ENCODE data around the gene GYPC. TPM values are rescaled to one million over a fixed set of nuclear protein-coding genes. Genes with fewer than 3 reads are reported as not detected.
A peak's percentile ranks its signal among the peaks of the same experiment; 100 is the strongest.
"Not testable (repeated sequence)": the region's sequence is repeated elsewhere in the genome, so short reads cannot be mapped to it uniquely, and the experiment has no call there.

GYPC gene
- total RNA-seq, 1 experiment from 2014 or later, result 92.9 TPM

DNA sequence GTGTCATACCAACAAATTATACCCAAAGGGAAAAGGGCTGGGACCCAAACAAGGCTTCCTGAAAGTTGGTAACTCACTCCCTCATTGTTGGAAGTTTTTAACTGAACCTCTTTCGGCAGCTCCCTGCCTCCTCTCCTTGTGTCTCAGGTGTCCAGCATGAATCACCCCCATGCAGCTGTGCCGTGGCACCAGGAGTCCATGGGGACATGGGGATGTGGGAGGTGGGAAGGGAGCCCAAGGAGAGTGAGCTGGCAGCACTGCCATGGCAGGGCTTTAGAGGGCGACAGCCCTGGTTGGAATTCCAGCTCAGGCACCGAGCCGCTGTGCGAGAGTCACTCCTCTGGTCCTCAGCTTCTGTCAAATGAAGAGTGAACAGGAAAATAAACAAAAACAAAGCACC, 12.5 kb upstream of the GYPC start:
- H3K36me3 ChIP-seq (replicated peaks; ENCODE audit: control insufficient read depth, insufficient read depth, low read length), result no peaks in the 10 kb centered on the region
- H3K4me3 ChIP-seq (ENCODE audit: insufficient read depth, low read depth, low read length), result no peak overlapping the region
- DNase-seq, result no peak
- H3K27me3 ChIP-seq (ENCODE audit: control insufficient read depth, insufficient read depth, low read length), result no peaks in the 10 kb centered on the region

DNA sequence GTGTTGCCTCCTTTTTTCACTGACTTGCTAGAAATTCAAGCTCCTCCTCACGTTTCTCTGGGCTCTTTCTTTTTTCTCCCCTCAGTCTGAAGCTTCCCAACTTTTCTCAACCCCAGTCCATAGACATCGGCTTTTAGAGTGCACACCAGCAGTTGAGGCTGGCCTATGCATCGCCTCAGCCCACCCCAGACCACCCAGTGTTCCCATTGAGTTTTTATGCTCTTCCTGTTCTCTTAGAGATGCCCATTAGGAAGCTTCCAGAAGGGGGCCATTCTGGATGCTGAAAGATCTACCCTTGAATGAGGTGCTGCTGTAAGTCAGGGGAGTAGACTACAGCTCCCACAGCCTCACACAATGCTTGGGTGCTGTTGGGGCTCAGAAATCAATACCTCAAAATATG, 12.0 kb upstream of the GYPC start:
- no peaks in the 10 kb centered on the region for H3K27me3 ChIP-seq (ENCODE audit: control insufficient read depth, insufficient read depth, low read length)

DNA sequence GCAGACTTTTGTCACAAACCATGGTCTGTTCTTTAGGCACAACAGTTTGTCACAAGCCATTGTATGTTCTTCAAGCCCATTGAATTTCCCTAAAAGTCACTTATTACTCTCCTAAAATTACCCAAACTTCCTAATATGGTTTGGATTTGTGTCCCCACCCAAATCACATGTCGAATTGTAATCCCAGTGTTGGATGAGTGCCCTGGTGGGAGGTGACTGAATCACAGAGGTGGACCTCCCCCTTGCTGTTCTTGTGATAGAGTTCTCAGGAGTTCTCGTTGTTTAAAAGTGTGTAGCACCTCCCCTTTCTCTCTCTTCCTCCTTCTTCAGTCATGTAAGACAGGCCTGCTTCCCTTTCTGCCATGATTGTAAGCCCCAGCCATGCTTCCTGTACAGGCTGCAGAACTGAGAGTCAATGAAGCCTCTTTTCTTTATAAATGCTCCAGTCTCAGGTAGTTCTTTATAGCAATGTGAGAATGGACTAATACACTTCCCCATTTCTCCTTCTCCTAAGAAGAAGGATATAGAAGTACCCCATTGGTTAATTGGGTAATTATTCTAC, 11.2 kb upstream of the GYPC start:
- no peak overlapping the region for H3K4me3 ChIP-seq (ENCODE audit: insufficient read depth, low read depth, low read length)
- DNase-seq, result no peak
- H3K27me3 ChIP-seq (ENCODE audit: control insufficient read depth, insufficient read depth, low read length), result no peaks in the 10 kb centered on the region
- no peaks in the 10 kb centered on the region for H3K36me3 ChIP-seq (replicated peaks; ENCODE audit: control insufficient read depth, insufficient read depth, low read length)

More for the DNA sequence above, 12.0 kb upstream of the GYPC start:
- no peak for DNase-seq
- Histone ChIP-seq H3K36me3 (replicated peaks; ENCODE audit: control insufficient read depth, insufficient read depth, low read length) (no peaks in the 10 kb centered on the region), H3K4me3 (ENCODE audit: insufficient read depth, low read depth, low read length) (no peak overlapping the region)

DNA sequence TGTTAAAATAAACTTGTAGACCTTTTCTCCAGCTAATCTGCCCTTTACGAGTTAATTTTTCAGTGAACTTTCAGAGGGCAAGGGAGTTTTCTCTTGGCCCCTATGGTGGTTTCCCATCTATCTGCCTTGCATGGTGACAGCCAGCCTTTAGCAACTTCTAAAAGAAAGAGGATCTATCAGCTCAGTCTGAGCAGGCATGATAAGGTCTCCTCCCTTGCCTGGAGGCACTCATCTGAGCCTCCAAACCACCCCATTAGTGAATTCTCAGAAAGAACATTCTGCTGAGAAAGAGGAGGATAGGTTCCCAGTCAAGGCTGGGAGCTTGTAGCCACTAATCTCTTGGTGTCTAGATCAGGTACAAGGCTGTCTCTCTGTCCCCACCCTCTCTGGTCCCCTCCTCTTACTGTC, 10.7 kb upstream of the GYPC start:
- no peaks in the 10 kb centered on the region for H3K36me3 ChIP-seq (replicated peaks; ENCODE audit: control insufficient read depth, insufficient read depth, low read length)
- DNase-seq, result no peak
- H3K27me3 ChIP-seq (ENCODE audit: control insufficient read depth, insufficient read depth, low read length), result no peaks in the 10 kb centered on the region

DNA sequence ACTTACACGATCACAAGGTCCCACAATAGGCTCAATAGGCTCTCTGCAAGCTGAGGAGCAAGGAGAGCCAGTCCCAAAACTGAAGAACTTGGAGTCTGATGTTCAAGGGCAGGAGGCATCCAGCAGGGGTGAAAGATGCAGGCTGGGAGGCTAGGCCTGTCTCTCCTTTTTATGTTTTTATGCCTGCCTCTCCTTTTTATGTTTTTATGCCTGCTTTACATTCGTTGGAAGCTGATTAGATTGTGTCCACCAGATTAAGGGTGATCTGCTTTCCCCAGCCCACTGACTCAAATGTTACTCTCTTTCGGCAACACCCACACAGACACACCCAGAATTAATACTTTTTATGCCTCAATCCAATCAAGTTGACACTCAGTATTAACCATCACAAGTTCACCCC, 9.9 kb upstream of the GYPC start:
- no peaks in the 10 kb centered on the region for H3K27me3 ChIP-seq (ENCODE audit: control insufficient read depth, insufficient read depth, low read length)
- no peak for DNase-seq
- no peaks in the 10 kb centered on the region for H3K36me3 ChIP-seq (replicated peaks; ENCODE audit: control insufficient read depth, insufficient read depth, low read length)
- H3K4me3 ChIP-seq (ENCODE audit: insufficient read depth, low read depth, low read length), result no peak overlapping the region

More for the DNA sequence above, 10.7 kb upstream of the GYPC start:
- H3K4me3 ChIP-seq (ENCODE audit: insufficient read depth, low read depth, low read length), result no peak overlapping the region

DNA sequence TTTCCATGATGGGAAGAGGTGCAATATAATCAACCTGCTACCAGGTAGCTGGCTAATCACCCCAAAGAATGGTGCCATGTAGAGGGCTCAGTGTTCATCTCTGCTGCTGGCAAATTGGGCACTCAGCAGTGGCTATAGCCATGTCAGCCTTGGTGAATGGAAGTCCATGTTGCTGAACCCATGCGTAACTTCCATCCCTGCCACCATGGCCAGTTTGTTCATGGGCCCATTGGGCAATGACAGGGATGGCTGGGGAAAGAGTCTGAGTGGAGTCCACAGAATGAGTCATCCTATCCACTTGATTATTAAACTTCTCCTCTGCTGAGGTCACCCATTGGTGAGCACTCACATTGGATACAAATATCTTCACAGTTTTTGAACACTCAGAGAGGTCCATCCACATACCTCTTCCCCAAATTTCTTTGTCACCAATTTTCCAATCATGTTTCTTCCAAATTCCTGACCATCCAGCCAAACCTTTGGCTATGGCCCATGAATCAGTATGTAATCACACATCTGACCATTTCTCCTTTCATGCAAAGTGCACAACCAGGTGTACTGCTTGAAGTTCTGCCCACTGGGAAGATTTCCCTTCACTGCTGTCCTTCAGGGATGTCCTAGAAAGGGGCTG, 8.1 kb upstream of the GYPC start:
- not testable (repeated sequence) for H3K27me3 ChIP-seq (ENCODE audit: control insufficient read depth, insufficient read depth, low read length); H3K4me3 ChIP-seq (ENCODE audit: insufficient read depth, low read depth, low read length); DNase-seq; H3K36me3 ChIP-seq (replicated peaks; ENCODE audit: control insufficient read depth, insufficient read depth, low read length)

DNA sequence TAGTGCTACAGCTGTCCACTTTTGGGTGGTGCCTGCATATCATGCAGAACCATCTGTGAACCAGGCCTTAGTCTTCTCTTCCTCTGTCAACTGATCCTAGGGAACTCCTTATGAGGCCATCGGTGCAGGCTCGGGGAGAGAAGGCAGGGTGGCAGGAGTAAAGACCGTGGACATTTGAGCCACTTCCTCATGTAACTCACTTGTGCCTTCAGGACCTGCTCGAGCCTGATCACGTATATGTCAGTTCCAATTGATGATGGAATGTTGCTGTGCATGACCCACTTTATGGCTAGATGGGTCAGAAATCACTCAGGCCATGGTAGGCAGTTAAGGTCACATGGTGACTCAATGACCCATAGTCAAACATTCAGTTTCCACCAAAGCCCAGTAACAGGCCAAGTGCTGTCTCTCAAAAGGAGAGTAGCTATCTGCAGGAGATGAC, 7.6 kb upstream of the GYPC start:
- not testable (repeated sequence) for DNase-seq

DNA sequence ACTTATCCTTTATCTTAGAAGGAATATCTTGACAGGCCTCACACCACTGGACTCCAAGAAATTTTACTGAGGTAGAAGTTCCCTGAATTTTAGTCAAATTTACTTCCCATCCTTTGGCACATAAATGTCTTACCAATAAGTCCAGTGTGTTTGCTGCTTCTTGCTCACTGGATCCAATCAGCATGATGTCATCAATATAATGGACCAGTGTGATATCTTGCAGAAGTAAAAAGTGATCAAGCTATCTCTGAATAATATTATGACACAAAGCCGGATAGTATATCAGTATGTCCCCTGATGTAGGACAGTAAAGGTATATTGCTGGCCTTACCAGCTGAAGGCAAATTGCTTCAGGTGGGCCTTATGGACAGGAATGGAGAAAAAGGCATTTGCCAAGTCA, 6.9 kb upstream of the GYPC start:
- no peak overlapping the region for H3K4me3 ChIP-seq (ENCODE audit: insufficient read depth, low read depth, low read length)
- no peaks in the 10 kb centered on the region for H3K36me3 ChIP-seq (replicated peaks; ENCODE audit: control insufficient read depth, insufficient read depth, low read length)
- H3K27me3 ChIP-seq (ENCODE audit: control insufficient read depth, insufficient read depth, low read length), result no peaks in the 10 kb centered on the region
- DNase-seq, result no peak

More for the DNA sequence above, 7.6 kb upstream of the GYPC start:
- H3K36me3 ChIP-seq (replicated peaks; ENCODE audit: control insufficient read depth, insufficient read depth, low read length); H3K4me3 ChIP-seq (ENCODE audit: insufficient read depth, low read depth, low read length); H3K27me3 ChIP-seq (ENCODE audit: control insufficient read depth, insufficient read depth, low read length): not testable (repeated sequence)

DNA sequence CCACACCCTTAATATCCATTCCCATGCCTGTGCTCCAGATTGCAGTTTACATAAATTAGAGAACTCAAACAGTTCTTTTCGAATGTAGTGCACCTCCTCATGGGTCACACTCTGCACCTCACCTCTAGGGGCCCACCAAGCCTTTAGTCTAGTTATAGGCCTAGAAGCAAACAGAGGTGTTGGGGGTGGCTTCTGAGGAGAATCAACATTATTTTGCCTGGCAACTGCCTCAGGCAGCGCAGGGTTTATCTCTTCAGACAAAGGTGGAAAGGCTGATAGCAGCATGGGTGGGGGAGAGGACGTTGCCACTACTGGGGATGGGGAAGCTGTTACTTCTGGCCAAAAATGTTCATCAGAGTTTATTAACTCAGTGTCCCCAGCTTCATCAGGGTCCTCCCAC, 5.0 kb upstream of the GYPC start:
- Histone ChIP-seq H3K4me3 (ENCODE audit: insufficient read depth, low read depth, low read length) (no peak overlapping the region), H3K27me3 (ENCODE audit: control insufficient read depth, insufficient read depth, low read length) (no peaks in the 10 kb centered on the region; the same call in 1 of the 2 replicates), H3K36me3 (replicated peaks; ENCODE audit: control insufficient read depth, insufficient read depth, low read length) (no peaks in the 10 kb centered on the region)
- no peak for DNase-seq

DNA sequence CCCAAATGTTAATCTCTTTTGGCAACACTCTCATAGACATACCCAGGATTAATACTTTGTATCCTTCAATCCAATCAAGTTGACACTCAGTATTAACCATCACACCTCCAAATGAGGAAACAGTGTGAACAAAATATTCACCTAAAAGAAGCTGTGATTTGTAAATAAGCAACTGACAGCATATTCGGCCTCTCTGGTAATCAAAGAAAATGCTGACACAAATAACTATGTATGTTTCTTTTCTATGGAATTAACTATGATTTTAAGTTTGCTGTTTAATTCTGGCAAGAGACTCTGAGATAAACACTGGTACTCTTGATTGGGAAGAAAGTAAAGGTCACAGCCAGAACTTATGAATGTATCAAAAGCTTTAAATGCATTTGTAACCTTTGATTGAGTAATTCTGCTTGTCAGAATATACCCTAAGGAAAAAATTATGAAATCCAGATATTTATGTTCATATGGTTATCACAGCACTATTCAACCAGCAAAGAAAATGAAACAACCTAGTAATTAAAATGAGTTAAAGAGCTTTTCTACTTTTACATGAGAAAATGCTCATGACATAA, 3.6 kb upstream of the GYPC start:
- Histone ChIP-seq H3K27me3 (ENCODE audit: control insufficient read depth, insufficient read depth, low read length) (no peaks in the 10 kb centered on the region; the same call in 1 of the 2 replicates), H3K36me3 (replicated peaks; ENCODE audit: control insufficient read depth, insufficient read depth, low read length) (no peaks in the 10 kb centered on the region), H3K4me3 (ENCODE audit: insufficient read depth, low read depth, low read length) (no peak overlapping the region)
- DNase-seq, result no peak

DNA sequence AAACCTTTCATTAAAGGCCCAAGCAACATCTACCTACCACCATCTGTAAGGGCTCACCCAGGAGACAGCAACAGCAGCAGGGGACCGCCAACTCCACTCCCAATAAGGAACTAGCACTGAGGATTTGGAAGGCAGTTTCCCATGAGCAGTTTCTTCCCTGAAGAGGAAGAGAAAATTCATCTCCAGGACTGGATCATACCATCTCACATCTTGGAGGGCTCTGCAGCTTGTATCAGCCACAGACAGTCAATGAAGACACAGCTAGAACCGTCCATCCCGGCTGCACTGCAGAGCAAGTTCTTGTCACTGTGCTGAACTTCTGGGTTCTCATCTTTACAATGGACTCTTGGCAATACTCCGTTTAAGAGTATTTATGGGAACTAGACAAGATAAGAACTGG, 2.8 kb upstream of the GYPC start:
- Histone ChIP-seq H3K36me3 (replicated peaks; ENCODE audit: control insufficient read depth, insufficient read depth, low read length) (no peaks in the 10 kb centered on the region), H3K27me3 (ENCODE audit: control insufficient read depth, insufficient read depth, low read length) (no peaks in the 10 kb centered on the region; the same call in 1 of the 2 replicates), H3K4me3 (ENCODE audit: insufficient read depth, low read depth, low read length) (no peak overlapping the region)
- DNase-seq, result no peak

DNA sequence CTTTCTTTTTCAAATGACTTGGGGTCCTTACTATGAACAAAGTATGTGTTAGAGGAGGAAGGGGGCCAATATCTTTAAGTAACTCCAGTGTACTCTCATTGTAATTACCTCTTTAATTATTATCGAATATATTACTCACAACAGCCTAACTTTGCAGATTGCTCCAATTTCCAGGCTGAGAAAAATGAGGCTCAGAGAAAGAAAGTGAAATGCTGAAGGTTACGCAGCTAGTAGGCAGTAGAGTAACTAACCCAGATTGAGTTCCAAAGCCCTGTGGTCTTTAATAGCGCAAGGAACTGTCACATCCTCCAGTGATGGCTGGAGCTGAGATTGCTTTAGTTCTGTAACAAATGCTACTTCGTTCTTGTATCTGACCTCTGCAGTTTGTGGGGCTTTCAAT, 2.2 kb upstream of the GYPC start:
- no peak for DNase-seq
- no peak overlapping the region for H3K4me3 ChIP-seq (ENCODE audit: insufficient read depth, low read depth, low read length)
- no peaks in the 10 kb centered on the region; the same call in 1 of the 2 replicates for H3K27me3 ChIP-seq (ENCODE audit: control insufficient read depth, insufficient read depth, low read length)
- no peaks in the 10 kb centered on the region for H3K36me3 ChIP-seq (replicated peaks; ENCODE audit: control insufficient read depth, insufficient read depth, low read length)

DNA sequence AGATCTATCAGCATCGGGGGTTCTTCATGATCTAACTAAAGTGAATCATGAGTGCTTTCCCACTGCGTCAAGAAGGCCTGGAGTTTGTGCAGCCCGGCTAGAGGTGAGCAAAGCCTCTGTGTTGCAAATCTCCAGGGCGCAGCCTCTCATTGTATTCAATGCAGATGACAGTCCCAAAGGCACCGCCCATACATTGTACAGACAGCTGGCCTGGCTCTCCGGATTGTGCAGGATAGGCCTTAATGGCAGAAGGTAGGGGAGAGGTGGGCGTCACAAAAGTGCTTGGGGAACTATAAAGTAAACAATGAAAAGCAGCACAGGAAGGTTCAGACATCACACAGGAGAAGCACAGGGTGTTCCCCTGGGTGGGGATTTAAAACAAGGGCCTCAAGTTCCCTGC, 907 bp upstream of the GYPC start:
- Histone ChIP-seq H3K27me3 (ENCODE audit: control insufficient read depth, insufficient read depth, low read length) (no peaks in the 10 kb centered on the region; the same call in 1 of the 2 replicates), H3K4me3 (ENCODE audit: insufficient read depth, low read depth, low read length) (no peak overlapping the region), H3K36me3 (replicated peaks; ENCODE audit: control insufficient read depth, insufficient read depth, low read length) (no peaks in the 10 kb centered on the region)
- no peak for DNase-seq

DNA sequence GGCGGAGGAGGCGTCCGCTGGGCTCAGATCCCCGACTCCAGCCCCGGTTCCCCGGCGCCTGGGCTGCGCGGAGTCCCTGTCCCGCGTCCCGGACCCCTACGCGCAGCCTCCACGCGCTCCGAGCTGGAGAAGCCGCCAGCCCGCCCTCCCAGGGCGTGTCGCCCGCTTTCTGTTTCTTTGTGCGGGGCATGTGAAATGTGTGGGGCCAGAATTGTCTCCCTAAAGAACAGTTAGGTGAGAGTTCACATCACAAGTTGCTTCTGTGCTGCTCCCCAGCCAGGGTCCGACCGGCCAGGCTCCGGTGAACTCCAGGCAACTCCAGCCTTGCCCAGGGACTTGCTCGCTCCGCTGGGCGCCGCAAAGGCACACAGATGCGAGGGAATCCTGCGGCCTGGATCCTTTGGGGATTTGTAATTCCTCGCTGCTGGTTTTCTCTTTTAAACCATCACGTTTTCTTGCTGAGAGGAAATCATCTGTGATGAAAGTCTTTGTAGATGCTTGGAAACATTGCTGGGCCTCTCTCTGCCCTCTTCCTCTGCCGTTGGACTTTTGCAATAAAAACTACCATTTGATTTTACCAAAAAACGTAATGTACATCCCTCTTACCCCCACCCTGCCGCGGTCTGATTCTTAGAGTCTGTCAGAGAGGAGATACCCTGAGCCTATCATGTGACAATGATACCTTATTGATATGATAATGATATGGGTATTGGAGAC, 631 bp downstream of the GYPC start:
- peak; percentile 86 for DNase-seq
- Histone ChIP-seq H3K27me3 (ENCODE audit: control insufficient read depth, insufficient read depth, low read length) (no peaks in the 10 kb centered on the region; the same call in 1 of the 2 replicates), H3K36me3 (replicated peaks; ENCODE audit: control insufficient read depth, insufficient read depth, low read length) (no peaks in the 10 kb centered on the region), H3K4me3 (ENCODE audit: insufficient read depth, low read depth, low read length) (peak overlapping the region; percentile 70)

DNA sequence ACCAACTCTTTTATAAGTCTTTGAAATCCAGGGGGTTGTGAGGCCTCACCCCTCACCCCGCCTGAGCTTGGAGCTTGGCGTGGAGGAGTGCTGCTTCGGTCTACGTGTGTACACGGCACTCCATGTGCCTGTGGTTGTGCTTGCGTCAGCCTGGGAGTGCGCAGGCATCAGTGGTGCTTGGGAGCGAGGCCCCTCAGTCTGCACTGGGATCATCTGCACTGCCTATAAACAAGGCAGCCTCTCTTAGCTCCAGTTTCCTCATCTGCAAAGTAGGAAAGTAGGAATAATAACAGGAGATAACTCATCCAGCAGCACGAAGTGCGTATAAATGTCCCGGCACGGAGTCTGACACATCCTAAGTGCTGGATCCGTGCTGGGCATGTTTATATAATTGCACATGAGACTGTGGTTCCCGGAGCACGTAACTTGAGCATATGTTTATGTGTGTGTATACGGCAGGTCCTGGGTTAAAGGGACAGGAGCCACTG, 1.2 kb downstream of the GYPC start:
- peak; percentile 59 for DNase-seq
- H3K27me3 ChIP-seq (ENCODE audit: control insufficient read depth, insufficient read depth, low read length), result no peaks in the 10 kb centered on the region; the same call in 1 of the 2 replicates

More for the DNA sequence above, 1.2 kb downstream of the GYPC start:
- Histone ChIP-seq H3K36me3 (replicated peaks; ENCODE audit: control insufficient read depth, insufficient read depth, low read length) (no peaks in the 10 kb centered on the region), H3K4me3 (ENCODE audit: insufficient read depth, low read depth, low read length) (peak overlapping the region; percentile 70)
